Lower lobe of right lung (tissue), 2 donors: Measurements from ENCODE around the gene GMDS. TPM values are rescaled to one million over a fixed set of nuclear protein-coding genes. Genes with fewer than 3 reads are reported as not detected.
A peak's percentile ranks its signal among the peaks of the same experiment; 100 is the strongest.

ENCODE experiments used
- ATAC-seq, 2 donors: fragments of 200-7000 bp; cut with Tn5 transposase; one replicate each; pipeline ENCODE4 v1.9.1; 2020 to 2022; ENCODE audit warnings: mild to moderate bottlenecking in 2 of 2, moderate library complexity in 2 of 2
- DNase-seq: peaks from one replicate; pipeline ENCODE4 v3.0.0-alpha.2; 2020
- H3K27ac ChIP-seq: fragments of 200-600 bp; one replicate; pipeline ENCODE4 v1.8.0; 2022
- H3K27me3 ChIP-seq: fragments of 200-600 bp; one replicate; pipeline ENCODE4 v1.8.0; 2022; ENCODE audit warnings: low read depth
- H3K36me3 ChIP-seq: fragments of 200-600 bp; one replicate; pipeline ENCODE4 v1.8.0; 2022; ENCODE audit warnings: mild to moderate bottlenecking
- H3K4me1 ChIP-seq: fragments of 200-600 bp; one replicate; pipeline ENCODE4 v1.8.0; 2022
- H3K4me3 ChIP-seq: fragments of 200-600 bp; one replicate; pipeline ENCODE4 v1.8.0; 2022; ENCODE audit warnings: mild to moderate bottlenecking
- H3K9me3 ChIP-seq: fragments of 200-600 bp; one replicate; pipeline ENCODE4 v1.8.0; 2022
- CTCF ChIP-seq: fragments of 200-600 bp; IDR thresholded peaks from one replicate; pipeline ENCODE4 v1.8.0; 2022; ENCODE audit warnings: antibody characterized with exemption, mild to moderate bottlenecking
- intact Hi-C: fragments of 100-400 bp; cut with DNase I; formaldehyde crosslinking; loops from one replicate; pipeline ENCODE4 v1.11.0; 2022
- total RNA-seq: library from RNA; stranded (reverse); fragmentation: NEBNext Ultra II Directional; extraction: Animal tissue kit (Norgen Biotek cat#: 25700); gene quantifications from one replicate; pipeline ENCODE4 v1.2.1, GENCODE V29; 2021
- donor health status: DM: no; HTN: yes; CAD: no; lungs with severe emphysema.

GMDS gene
- total RNA-seq, 1 donor from 2014 or later: 12.7 TPM

- intact Hi-C loops: no loop called here
- no peak overlapping the region for H3K27ac ChIP-seq
- H3K4me1 ChIP-seq: peaks cover 9% of the 10 kb centered on the region
- TF ChIP-seq CTCF: no peak
- no peaks in the 10 kb centered on the region for H3K27me3 ChIP-seq
- no peak for DNase-seq
- ATAC-seq: no peak
- H3K36me3 ChIP-seq: no peaks in the 10 kb centered on the region
- no peaks in the 10 kb centered on the region for H3K9me3 ChIP-seq
- no peak overlapping the region for H3K4me3 ChIP-seq
These were observed 112.5 kb downstream of the GMDS start for GRCh38 chr6:2132916-2133315.

DNA sequence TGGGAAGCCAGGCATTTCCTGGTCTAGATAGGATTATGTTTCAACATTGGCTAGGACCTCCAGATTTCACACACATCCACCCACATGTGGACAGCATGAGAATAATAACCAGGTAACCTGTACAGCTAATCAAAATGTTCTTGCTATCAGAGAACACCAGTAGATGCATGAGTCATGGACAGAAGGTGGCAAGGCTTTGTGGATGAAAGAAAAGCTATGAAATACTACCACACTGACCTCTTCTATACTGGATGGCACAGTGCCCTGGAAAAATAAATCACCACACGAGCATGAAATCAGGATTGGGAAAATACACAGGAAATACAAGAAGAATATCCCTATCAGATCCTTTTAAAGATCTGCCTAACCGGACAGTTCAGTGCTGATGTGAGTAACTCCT lies 113.0 kb downstream of the GMDS start:
- Histone ChIP-seq H3K27me3 (no peaks in the 10 kb centered on the region), H3K4me3 (no peak overlapping the region), H3K27ac (no peak overlapping the region), H3K4me1 (peaks cover 10% of the 10 kb centered on the region), H3K9me3 (no peaks in the 10 kb centered on the region), H3K36me3 (no peaks in the 10 kb centered on the region)
- TF ChIP-seq CTCF: no peak
- ATAC-seq: no peak
- intact Hi-C loops: no loop called here
- no peak for DNase-seq

- H3K27ac ChIP-seq: no peak overlapping the region
- peaks cover 10% of the 10 kb centered on the region for H3K4me1 ChIP-seq
- no peaks in the 10 kb centered on the region for H3K36me3 ChIP-seq
- H3K9me3 ChIP-seq: no peaks in the 10 kb centered on the region
- DNase-seq (no peak), ATAC-seq (no peak)
- H3K27me3 ChIP-seq: no peaks in the 10 kb centered on the region
- TF ChIP-seq CTCF: no peak
- intact Hi-C loops: no loop called here
- no peak overlapping the region for H3K4me3 ChIP-seq
These were observed 116.2 kb downstream of the GMDS start for GRCh38 chr6:2129182-2129621.

DNA sequence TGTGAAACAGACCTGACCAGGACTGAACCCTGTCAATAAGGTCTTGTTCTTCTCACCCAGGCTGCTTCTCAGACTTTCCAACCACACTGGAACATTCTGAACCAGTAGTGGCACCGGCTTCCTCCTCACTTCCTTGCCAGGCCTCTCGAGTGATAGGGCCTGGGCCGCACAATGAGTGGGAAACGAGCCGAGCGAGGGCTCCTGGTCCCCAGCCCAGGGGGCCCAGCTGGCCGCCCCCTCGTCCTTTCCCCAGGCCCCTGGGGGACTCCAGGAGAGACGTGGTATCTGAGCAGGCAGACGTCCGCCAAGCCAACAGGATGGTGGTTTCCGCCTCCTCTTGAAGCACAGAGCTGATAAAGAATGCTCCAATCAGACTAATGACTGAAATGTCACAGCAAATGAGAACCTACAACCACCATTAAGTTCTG lies 117.9 kb downstream of the GMDS start:
- Histone ChIP-seq H3K27ac (peak overlapping the region; percentile 63), H3K9me3 (no peaks in the 10 kb centered on the region), H3K36me3 (no peaks in the 10 kb centered on the region), H3K4me1 (peaks cover 10% of the 10 kb centered on the region), H3K4me3 (peak overlapping the region; percentile 20), H3K27me3 (no peaks in the 10 kb centered on the region)
- ATAC-seq (peak; percentile 77 to 84), DNase-seq (peak; percentile 54)
- no peak for TF ChIP-seq CTCF
- intact Hi-C loops: no loop called here

- Histone ChIP-seq H3K4me1 (peaks cover 10% of the 10 kb centered on the region), H3K4me3 (no peak overlapping the region), H3K27me3 (no peaks in the 10 kb centered on the region), H3K36me3 (no peaks in the 10 kb centered on the region), H3K9me3 (no peaks in the 10 kb centered on the region), H3K27ac (no peak overlapping the region)
- intact Hi-C loops: no loop called here
- no peak for DNase-seq
- no peak for TF ChIP-seq CTCF
- ATAC-seq: no peak
These were observed 119.1 kb downstream of the GMDS start for GRCh38 chr6:2126351-2126750.

DNA sequence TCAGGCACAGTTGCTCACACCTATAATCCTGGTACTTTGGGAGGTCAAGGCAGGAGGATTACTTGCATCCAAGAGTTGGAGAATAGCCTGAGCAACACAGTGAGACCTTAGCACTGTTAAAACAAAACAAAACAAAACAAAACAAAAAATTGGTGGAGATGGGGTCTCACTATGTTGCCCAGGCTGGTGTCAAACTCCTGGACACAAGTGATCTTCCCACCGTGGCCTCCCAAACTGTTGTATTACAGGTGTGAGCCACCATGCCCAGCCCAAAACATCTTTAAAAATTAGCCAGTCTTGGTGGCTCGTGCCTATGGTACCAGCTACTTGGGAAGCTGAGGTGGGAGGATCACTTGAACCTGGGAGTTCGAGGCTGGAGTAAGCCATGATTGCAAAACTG lies 120.2 kb downstream of the GMDS start:
- H3K27ac ChIP-seq: no peak overlapping the region
- peaks cover 10% of the 10 kb centered on the region for H3K4me1 ChIP-seq
- intact Hi-C loops: no loop called here
- H3K9me3 ChIP-seq: no peaks in the 10 kb centered on the region
- no peaks in the 10 kb centered on the region for H3K27me3 ChIP-seq
- ATAC-seq: no peak
- H3K4me3 ChIP-seq: no peak overlapping the region
- no peak for DNase-seq
- no peaks in the 10 kb centered on the region for H3K36me3 ChIP-seq
- TF ChIP-seq CTCF: no peak
